ENCODE measurements around the gene RXRA.

DNA sequence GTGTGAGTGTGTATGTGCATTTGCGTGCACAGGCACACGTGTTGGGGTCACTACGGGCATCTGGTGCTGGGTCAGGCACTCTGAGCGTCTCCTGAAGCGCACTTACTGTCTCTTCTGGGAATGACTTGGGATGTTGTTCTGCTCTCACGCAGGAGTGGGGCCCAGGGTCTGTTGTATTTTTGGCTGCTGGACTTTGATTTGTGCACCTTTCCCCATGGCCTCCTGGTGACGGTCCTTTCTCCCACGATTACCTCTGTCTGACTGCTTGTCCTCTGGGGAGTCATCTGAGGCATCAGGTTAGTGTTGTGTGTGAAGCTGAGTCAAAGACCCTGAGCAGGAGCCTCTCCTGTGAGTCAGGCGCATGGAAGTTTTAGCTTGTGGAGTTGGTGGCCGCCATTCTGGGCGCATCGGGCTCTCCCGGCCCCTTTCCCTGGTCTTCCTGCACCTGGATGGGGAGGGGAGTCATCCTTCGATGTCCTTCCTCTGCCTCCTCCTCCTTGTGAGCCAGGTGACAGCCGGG, 62.1 kb downstream of the RXRA start:
- no peak for TF ChIP-seq POLR2A (IDR thresholded peaks at IDR 0.05; ENCODE audit: low read depth, low read length)
- no peak for TF ChIP-seq POLR2AphosphoS5 (IDR thresholded peaks at IDR 0.05; ENCODE audit: low read depth, low read length)
- no peak for TF ChIP-seq TAF1 (IDR thresholded peaks at IDR 0.05; ENCODE audit: low read depth, low read length)
- no peak for TF ChIP-seq SPI1 (IDR thresholded peaks at IDR 0.05; ENCODE audit: low read depth, low read length)

Data from GM12891 (cell line).